HG02642 (cell line): ENCODE measurements around the gene NOXO1.
A peak's percentile ranks its signal among the peaks of the same experiment; 100 is the strongest.
"Not testable (repeated sequence)": the region's sequence is repeated elsewhere in the genome, so short reads cannot be mapped to it uniquely, and the experiment has no call there.

Source experiments
- ATAC-seq: cut with Tn5 transposase; IDR thresholded peaks from one replicate; pipeline ENCODE4 v1.9.1; 2021; ENCODE audit warnings: mild to moderate bottlenecking; ENCODE audit not compliant: unreplicated experiment, poor library complexity

Gene NOXO1

DNA sequence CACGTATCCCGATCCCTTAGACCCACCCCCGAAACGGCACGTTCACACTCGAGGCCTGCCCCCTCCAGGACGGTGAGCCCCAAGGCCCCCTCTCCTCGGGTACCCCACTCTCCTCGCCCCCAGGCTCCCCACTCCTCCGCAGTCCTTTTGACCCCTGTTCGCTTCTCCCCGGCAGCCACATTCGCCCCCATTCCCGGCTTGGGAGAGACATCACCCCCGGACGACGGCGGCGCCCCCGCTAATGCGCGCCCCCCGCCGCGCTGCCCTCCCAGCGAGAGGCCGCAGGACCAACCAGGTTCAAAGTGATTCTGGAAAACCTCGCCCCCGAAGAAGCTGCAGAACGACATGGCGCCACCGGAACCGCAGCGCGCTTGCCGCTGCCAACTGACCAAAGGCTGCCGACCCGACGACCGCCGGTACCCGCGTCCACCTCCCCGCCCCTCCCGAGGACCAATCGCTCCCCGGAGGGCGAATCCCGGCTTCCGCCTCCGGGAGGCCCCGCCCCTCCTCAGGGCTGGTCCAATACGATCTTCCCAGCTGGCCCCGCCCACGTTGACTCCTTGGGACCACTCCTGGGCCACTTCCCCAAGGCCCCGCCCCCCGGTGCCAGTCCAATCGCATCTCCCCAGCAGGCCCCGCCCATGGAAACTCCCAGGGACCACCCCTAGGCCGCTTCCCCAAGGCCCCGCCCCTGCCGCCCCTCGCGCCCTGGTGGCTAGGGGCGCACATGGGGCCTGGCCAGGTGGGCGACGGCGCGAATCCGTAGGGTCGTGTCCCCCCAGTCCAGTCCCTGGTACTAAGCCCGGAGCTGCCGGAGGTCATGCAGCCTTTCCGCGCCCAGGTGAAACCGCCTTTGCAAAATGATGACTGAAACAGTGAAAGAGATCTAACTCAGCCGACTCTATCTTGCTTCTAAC lies 38.2 kb downstream of the NOXO1 start, which contains the start of gene MSRB1:
Gene MSRB1, minus strand, starts transcription at position 390 of the 917 bp plus-strand sequence. Its CDS starts 43 bp downstream, at position 347.
- ATAC-seq: peak; percentile 91

DNA sequence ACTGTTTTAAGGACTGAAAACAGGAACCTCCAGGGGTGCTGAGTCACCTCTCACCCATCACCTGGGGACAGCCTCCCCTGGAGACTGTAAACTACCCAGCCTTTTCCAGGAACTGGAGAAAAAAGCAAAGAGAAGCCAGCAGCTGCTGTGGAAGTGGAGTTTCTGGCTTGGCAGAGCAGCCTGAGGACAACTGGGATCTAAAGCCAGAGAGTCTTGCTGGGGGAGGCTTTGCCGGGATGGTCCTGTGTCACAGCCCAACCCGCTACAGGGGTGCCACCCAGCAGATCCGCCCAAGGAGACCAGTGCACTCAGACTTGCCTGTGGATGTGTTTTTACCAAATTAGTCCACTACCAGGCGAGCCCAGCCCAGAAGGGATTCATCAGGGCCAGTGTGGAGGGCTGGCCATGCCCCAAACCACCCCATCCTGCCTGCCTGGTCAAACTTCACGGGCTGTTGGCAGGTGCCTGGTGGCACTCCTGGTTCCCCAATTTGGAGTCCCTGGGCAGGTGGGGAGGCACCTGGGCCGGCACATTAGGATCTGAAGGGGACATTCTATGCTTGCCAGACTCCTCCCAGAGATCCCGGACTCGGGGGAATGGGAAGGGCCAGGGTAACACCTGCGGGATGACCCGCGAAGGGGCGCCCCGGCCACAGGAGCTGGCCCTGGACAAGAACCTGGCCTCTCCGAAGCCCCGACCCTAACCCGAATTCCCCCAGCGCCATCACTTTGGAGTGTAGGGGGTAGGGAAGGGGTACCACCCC lies 39.0 kb downstream of the NOXO1 start:
- no peak for ATAC-seq

DNA sequence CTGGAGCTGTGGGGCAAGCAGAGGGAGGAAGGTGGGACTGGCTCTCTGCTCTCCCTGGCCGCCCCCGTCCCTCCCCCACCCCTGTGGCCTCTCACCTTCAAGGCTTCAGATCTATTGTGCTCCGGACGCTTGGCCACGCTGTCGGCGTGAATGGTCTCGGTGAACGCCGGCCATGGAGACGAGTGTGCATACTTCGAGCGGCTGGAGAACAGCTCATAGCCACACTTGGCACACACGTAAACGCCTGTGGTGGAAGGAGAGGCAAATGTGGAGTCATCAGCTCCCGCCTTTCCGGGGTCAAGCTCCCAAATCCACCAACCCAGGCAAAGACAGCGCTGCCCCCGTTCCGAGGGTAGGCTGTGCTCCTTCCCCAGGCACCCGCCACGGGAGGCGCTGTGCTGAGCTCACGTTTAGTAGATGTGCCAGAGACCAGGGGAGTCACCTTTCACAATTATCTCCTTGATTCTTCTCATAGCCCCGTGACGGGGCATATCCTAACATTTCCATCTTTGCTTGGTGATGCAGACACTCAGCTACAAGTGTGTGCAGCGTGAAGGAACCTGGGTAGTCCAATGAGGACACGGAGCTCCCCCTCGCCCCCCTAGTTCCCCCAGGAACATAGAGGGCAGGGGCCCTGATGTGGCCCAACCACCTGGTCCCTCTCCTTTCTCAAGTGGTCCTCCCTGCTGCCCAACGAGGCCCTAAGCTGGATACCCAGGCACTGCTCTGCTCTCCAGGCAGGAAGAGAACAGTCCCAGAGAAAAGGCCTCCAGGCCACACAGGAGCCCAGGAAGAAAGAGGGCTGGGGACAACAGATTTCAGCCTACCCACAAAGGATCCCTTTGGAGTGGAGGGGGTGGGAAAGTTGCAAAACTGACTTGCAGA lies 39.9 kb downstream of the NOXO1 start:
- ATAC-seq: no peak

DNA sequence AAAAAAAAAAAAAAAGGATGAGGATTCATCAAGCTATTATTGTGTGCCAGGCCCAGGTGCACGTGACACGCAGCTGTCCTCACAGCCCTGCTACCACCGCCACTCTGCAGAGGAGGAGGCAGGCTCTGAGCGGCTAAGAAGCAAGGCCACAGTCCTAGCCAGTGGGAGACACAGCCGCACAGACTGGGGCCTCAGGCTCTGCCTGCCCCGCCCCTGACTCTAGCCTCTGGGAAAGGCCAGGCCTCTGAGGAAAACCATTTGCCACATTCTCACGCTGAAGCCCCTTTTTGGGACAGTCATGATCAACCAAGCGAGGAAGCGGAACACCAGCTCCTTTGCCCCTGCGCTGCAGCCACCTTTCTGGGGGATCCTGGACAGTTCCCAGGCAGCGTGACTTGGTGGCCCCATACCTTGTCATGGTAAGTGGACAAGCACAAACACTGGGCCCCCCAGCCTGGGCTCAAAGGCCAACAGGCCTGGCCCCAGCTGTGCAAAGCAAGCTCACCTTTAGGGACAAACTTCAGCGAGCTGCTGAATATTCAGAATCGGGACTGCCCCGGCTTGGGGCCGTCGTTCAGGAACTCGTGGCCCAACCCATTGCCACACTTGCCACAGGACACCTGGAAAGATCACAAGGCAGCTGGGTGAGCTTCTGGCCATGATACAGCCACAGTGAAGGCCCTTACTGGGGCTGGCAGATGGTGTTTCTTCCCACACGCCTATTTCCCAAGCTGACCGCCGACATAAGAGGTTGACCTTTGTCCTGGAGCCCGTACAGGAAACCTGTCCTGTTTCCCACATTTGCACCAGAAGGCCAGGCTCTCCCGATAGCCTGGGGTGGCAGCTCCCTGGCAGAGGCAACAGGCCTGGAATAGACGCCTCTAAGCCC lies 40.8 kb downstream of the NOXO1 start:
- ATAC-seq: no peak

DNA sequence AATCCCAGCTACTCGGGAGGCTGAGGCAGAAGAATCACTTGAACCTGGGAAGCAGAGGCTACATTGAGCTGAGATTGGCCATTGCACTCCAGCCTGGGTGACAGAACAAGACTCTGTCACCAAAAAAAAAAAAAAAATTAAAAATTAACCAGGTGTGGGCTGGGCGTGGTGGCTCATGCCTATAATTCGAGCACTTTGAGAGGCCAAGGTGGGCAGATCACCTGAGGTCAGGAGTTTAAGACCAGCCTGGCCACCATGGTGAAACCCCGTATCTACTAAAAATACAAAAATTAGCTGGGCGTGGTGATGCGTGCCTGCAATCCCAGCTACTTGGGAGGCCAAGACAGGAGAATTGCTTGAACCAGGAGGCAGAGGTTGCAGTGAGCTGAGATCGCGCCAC lies 41.4 kb downstream of the NOXO1 start:
- ATAC-seq: not testable (repeated sequence)

DNA sequence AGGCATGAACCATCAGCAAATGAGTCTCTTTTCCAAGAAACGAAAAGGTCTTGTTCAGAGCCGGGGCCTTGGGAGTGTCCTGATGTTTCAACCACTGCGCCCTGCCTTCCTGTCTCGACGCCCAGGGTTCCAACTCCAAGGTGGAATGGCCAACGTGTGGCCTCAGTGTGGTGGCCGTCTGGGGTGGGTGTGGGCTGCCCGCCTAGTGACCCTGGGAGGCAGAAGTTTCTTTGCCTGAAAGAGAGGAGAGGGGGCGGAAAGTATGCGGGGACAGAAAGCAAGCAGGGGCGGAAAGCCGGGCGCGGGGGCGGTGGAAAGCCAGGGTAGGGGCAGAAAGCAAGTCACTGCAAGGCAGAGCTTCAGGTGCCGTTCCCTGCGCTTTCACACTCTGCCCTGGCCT lies 42.4 kb downstream of the NOXO1 start:
- ATAC-seq: no peak

DNA sequence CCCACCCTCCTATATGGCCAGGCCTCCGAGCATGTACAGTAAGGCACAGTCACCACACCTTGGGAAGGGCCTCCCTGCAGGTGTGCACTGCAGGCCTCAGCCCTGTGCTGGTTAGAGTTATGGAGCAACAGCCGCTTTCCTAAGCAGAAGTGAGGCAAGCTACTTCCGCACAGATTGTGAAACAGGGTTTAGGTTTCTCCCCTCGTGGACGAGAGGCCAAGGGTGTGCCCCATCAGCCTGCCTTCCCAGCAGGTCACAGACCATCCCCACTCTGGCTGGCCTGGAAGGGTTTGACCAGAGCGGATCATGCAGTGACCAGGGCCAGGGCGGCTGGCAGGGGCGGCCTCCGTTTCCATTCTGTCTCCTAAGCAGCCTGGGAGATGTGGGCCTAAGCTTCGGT lies 43.0 kb downstream of the NOXO1 start:
- ATAC-seq: no peak

DNA sequence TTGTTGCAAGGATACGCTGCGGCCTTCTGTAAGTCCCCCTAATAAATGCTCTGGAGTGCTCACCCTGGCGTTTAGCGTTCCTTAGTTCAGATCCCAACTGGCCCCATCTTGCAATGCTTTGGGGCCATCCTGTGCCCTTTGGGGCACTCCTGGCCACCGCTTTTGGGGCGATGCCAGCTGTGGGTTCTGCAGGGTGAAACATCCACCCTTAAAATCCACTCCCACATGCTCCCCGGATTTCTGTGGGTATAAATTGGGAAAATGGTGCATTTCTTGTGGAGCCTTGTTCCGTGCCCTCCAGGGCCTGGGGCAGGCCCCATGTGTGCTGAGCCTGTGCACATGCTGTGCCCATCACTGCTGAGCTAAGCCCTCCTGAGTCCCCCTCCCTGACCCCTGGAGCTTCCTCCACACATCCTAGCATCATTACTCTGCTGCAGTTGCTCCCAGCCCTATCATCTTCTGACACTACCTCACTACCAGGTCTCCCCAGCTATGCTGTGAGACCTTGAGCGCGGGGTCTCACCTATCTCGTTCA lies 44.3 kb downstream of the NOXO1 start:
- ATAC-seq: no peak

DNA sequence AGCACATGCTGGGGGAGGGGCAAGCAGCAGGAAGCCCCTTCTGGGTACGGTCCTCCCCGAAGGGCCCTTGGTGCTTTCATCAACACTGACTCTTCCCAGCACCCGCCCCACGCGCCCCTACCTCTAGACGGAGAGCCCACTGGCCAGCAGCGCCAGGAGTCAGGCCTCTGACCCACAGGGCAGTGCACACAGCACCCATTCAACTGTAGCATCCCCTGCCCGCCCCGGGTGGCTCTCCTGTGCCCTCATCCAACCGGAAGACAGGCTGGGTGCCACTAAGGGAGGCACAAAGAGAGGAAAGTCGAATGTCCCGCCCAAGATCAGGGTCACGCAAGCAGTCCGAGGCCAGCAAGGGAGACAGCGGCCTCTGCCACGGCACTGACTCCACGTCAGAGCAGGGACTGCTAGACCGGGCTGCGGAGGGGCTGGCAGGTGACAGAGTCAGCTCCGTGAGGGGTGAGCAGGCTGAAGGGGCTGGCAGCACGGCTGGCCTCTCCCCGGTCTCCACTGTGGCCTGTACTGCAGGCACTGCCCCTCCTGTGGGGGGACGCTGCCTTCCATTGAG lies 48.1 kb downstream of the NOXO1 start:
- ATAC-seq: no peak

DNA sequence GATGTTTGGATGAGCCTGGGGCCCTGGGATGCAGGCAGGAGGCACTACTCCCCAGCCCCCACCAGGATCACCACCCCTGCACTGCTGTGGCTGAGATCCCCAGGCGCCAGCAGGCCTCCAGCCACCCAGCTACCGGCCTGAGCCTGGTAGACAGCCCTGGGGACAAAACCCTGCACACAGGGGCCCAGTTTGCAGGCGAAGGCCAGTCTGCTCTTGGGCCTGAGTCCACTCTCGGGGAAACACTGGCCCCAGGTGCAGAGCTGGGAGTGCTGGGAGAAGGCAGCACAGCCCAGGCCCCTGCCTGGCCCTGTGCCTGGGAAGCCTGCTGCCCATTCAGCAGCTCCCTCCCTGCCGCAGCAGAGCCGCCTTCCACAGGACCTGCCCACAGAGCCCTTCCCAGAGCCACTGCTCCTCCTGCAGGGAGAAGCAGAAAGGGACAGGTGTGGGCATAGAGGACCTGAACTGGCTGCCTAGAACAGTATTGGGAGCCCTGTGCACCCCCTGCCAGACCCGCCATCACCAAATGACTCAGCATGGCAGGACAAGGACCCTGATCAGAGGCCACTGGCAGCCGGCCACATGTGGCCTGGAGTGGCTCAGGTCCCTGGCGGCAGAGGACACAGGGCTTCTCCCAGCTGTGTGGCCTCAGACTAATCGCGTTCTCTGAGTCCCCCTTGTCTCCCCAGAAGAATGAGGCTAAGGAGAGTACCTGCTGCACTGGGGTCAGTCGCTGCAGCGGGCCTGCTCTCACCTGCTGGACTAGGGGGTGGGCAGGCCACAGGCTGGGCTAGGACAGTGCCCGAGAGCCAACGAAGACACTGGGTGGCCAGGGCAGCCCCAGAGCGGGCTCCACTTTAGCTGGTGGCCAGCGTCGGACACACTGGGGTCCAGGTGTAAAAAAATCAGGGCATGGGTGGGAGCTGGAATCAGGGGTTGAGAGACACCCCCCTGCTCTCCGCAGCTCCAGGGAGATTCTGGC lies 48.9 kb downstream of the NOXO1 start:
- ATAC-seq: no peak

DNA sequence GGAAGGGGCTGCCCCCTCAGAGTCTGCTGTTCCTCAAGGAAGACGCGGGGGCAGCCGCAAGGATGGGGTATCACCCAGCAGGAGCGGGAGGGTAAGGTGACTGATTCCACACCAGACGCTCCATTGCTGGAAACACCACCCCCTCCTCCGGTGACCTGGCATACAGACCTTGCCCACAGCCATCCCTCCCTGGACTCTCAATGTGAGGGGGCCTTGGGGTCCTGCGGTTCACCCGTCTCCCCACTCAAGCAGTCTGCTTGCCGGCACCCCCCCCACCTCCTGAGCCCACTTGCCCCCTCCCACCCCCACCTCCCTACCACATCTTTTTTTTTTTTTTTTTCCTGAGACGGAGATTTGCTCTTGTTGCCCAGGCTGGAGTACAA lies 50.9 kb downstream of the NOXO1 start:
- ATAC-seq: no peak

DNA sequence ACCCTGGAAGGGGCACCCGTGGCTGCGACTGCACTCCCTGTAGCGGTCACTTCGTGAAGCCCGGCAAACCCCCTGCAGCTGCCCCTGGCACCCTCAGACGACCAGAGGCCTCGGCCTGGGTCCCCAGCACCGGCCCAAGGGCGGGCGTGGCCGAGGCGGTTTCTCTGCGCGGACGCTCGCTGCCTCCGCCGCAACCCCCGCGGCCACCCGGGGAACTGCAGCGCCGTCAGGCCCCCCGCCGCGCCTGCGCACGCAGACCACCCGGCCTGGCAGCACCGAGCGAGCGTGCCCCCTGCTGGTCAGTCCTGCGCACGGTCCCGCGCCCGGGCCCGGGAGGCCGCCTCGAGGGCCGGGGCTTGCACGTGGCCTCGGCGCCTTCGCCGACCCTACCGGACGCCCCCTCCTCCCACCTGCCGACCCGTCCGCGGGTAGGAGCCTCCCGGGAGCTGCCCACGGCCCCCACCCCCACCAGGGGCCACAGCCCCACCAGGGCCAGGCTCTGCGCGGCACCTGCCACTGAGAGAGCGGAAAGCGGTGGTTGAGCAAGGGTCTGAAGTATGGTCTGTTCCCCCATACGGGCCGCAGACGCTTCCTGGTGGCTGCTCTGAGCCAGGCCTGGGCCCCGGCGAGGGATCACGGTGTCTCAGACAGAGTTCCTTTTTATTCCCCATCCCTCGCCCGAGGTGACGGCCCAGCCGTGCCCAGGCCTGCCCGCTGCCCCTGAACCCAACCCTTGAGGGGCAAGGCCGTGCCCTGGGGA lies 51.5 kb downstream of the NOXO1 start:
- peak; percentile 91 for ATAC-seq

DNA sequence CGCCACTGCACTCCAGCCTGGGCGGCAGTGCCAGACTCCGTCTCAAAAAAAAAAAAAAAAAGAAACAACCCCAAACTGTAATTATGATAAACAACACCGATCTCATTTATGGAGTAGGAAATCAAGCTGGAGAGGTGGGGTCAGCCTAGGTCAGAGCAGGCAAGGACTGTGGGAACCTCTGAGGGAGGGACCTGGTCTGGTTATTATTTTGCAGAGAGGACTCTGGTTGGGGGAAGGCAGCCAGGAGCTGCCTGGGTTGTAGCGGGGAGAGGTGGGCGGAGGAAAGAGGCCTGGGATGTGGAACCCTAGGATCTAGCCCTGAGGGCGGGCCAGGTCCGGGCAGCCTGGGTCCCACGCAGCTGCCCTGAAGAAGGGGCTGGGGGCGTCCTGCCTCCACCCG lies 52.2 kb downstream of the NOXO1 start:
- ATAC-seq: peak; percentile 14
